Fibroblast of skin of left biceps (primary cell): ENCODE data around the gene TMEM100.

Experiments
- DNase-seq, 2 experiments: peaks; one replicate each; pipeline ENCODE4 v3.0.0-alpha.2; 2013; ENCODE audit warnings: low read depth in 2 of 2

Gene TMEM100

GRCh38 chr17:55717898-55718735 lies 4.5 kb downstream of the TMEM100 start:
- peak in 1 of 2 experiments; percentile 35 for DNase-seq

- no peak for DNase-seq
These were observed 5.2 kb downstream of the TMEM100 start for GRCh38 chr17:55717432-55717831.

GRCh38 chr17:55710829-55711496 lies 11.7 kb downstream of the TMEM100 start:
- no peak for DNase-seq

GRCh38 chr17:55710410-55710809 lies 12.3 kb downstream of the TMEM100 start:
- no peak for DNase-seq

- DNase-seq, result no peak
These were observed 12.7 kb downstream of the TMEM100 start for GRCh38 chr17:55709984-55710383.

GRCh38 chr17:55709440-55709839 lies 13.2 kb downstream of the TMEM100 start:
- no peak for DNase-seq

DNA sequence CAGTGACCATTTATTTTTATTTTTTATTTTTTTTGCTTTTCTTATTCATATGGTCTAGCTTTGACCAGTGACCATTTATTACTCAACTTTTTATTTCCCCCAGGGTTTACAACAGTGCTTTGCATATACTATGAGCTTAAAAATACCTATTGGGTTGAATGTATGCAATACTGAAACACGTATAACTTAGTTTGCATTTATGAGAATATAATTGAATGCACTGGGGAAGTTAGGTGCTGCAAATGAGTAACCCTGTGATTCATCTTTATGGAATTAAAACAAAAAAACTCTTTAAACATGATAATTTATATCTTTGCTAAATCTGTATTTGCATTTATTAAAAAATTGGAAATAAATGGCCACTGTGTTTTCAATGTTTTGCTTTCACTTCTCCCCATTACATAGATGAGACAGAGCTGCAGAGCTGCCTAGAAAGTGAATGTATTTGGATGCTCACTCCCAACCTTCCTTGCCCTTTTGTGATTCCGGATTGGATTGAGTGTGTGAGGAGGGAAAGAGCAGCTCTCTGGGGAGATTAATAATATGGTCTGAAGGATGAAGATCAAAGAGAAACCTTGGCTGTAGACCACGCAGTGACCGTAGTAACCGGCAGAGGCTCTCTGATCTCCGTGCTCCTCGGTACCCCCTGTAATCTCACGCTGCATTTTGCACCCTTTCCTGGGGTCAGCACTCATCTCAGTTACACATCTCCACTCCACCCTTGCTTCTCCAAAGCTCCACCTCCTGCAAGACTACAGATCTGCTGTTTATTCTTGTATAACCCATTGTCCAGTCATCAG lies 14.3 kb downstream of the TMEM100 start:
- no peak for DNase-seq

GRCh38 chr17:55706808-55707773 lies 15.6 kb downstream of the TMEM100 start:
- DNase-seq, result no peak

- DNase-seq, result no peak
These were observed 16.8 kb downstream of the TMEM100 start for GRCh38 chr17:55705847-55706246.

GRCh38 chr17:55704401-55704800 lies 18.3 kb downstream of the TMEM100 start:
- no peak for DNase-seq

- no peak for DNase-seq
These were observed 20.5 kb downstream of the TMEM100 start for GRCh38 chr17:55702150-55702549.

DNA sequence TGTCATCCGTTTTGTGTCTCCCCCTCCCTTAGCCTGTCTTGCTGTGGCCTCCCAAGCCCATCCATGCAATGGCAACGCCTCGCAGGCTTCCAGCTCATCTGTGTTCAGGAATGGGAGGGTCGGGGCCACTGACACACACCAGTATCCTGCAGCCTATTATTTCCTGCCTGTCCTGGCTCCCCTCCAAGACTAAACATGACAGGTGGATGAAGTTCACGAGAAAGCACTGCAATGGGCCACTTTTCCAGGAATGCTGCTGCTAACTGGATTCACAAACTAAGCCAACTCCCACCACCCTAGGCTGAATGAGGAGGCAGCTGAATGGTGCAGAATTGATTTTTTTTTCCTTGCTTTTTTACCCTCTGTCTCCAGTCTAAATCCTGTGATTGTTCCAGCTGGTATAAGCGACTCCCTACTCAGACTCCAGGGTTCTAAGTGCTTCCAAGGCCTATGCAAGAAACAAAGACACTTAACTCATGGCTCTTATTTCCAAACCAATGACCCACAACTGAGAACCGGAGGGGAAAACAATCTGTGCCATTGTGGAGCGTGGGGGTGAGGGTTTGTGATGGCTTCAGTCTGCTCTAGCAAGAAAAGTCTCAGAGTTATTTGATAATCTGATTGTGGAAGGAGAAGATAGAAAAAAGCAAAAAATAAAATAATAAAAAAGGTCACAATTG lies 23.3 kb downstream of the TMEM100 start:
- DNase-seq, result no peak

- DNase-seq, result no peak
These were observed 28.3 kb downstream of the TMEM100 start for GRCh38 chr17:55694286-55694910.

GRCh38 chr17:55693254-55694216 lies 29.1 kb downstream of the TMEM100 start:
- DNase-seq, result no peak

GRCh38 chr17:55692276-55692675 lies 30.4 kb downstream of the TMEM100 start:
- no peak for DNase-seq

DNA sequence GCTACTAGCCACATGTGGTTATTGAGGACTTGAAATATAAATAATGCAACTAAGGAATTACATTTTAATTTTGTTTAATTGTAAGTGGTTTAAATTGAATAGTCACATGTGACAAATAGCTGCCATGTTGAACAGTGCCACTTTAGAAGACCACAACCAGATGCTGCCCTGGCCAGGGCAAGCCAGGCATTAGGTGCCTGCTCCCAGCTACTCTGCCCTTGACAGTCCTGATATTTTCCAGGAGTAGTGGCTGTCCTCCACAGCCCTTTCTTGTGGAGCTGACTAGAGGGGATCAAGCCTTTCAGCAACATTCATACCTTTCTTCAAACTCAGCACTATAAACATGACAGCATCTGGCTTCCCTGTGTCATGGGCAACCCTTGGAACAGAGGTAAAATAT lies 31.0 kb downstream of the TMEM100 start:
- no peak for DNase-seq

DNA sequence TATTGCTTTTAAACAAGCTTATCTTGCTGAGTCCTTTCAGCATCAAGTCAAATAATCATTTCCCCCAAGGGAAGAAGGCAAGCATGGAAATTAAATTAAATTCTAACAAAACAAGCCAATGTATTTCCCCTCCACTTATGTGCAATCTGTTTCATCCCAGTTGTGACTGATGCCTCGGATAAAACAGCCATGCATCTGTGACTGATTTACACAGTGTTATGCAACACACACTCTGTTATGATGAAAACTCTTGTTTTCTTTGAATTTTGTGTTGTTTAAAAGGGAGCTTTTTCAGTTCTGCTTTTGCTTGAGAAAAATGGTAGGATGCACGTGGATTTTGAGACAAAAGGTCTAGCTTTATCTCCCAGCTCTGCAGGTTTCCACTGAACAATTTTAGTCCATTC lies 32.6 kb downstream of the TMEM100 start:
- no peak for DNase-seq

GRCh38 chr17:55689672-55690071 lies 33.0 kb downstream of the TMEM100 start:
- no peak for DNase-seq

DNA sequence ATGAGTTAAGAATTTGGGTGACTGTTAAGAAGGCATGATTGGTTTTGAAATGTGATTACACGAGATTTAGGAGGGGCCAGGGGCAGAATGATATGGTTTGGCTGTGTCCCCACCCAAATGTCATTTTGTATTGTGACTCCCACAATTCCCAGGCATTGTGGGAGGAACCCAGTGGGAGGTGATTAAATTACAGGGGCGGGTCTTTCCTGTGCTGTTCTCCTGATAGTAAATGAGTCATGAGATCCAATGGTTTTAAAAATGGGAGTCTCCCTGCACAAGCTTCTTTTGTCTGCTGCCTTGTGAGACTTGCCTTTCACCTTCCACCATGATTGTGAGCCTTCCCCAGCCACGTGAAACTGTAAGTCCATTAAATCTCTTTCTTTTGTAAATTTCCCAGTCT lies 34.6 kb downstream of the TMEM100 start:
- DNase-seq, result no peak
